PC-9 (cell line): ENCODE results near the gene PTOV1. TPM values are rescaled to one million over a fixed set of nuclear protein-coding genes. Genes with fewer than 3 reads are reported as not detected.

Source experiments
- BruUV-seq: library from RNA; stranded (reverse); fragments of 400-500 nt; replicated peaks from 2 replicates; lab custom pipeline; 2021; lab: Mats Ljungman, UMichigan
- CTCF ChIA-PET: fragments of 300-600 bp; sonication (Branson Sonifier 250); formaldehyde crosslinking; loops from one replicate; lab custom pipeline; 2022; ENCODE audit warnings: antibody characterized with exemption; lab: Charles Lee
- POLR2A ChIA-PET: fragments of 300-600 bp; sonication (Branson Sonifier 250); formaldehyde crosslinking; loops from one replicate; lab custom pipeline; 2022; ENCODE audit warnings: antibody characterized with exemption; ENCODE audit not compliant: unreplicated experiment; lab: Charles Lee
- DNase-seq, 2 experiments: peaks; one replicate each; pipeline versions ENCODE4 v3.0.0 to v3.0.0-alpha.2; 2015 to 2022; ENCODE audit warnings: mixed read lengths in 1 of 2
- H2AFZ ChIP-seq: fragments of 200-600 bp; sonication (generic); 2 replicates; pipeline ENCODE4 v1.8.1; 2017; ENCODE audit warnings: antibody characterized with exemption
- H3F3A ChIP-seq: fragments of 200-600 bp; sonication (generic); 2 replicates; pipeline ENCODE4 v1.8.1; 2017; ENCODE audit warnings: antibody characterized with exemption, mild to moderate bottlenecking, low read depth; ENCODE audit not compliant: insufficient read depth
- H3K27ac ChIP-seq: fragments of 200-600 bp; sonication (generic); 2 replicates; pipeline ENCODE4 v1.6.1; 2016; ENCODE audit warnings: mixed run types
- H3K27me3 ChIP-seq: fragments of 200-600 bp; sonication (generic); 2 replicates; pipeline ENCODE4 v1.6.1; 2016; ENCODE audit warnings: low read depth, mixed run types; ENCODE audit not compliant: insufficient read depth
- H3K36me3 ChIP-seq: fragments of 200-600 bp; sonication (generic); 2 replicates; pipeline ENCODE4 v1.6.1; 2016; ENCODE audit warnings: low read depth, mixed run types
- H3K4me1 ChIP-seq: fragments of 200-600 bp; sonication (generic); replicated peaks from 2 replicates; pipeline ENCODE4 v1.6.1; 2016; ENCODE audit warnings: mixed run types; ENCODE audit not compliant: insufficient read depth
- H3K4me2 ChIP-seq: fragments of 200-600 bp; sonication (generic); 2 replicates; pipeline ENCODE4 v1.6.1; 2017; ENCODE audit warnings: mixed run types
- H3K4me3 ChIP-seq: fragments of 200-600 bp; sonication (generic); 2 replicates; pipeline ENCODE4 v1.6.1; 2016; ENCODE audit warnings: mixed run types
- H3K79me2 ChIP-seq: fragments of 200-600 bp; sonication (generic); 2 replicates; pipeline ENCODE4 v1.6.1; 2017; ENCODE audit warnings: low read depth, mixed run types
- H3K9me2 ChIP-seq: fragments of 200-600 bp; sonication (generic); 2 replicates; pipeline ENCODE4 v1.8.1; 2017; ENCODE audit warnings: mild to moderate bottlenecking; ENCODE audit not compliant: insufficient read depth
- H3K9me3 ChIP-seq: fragments of 200-600 bp; sonication (generic); 2 replicates; pipeline ENCODE4 v1.8.1; 2016; ENCODE audit warnings: low read depth; ENCODE audit not compliant: insufficient read depth
- H4K20me1 ChIP-seq: fragments of 200-600 bp; sonication (generic); 2 replicates; pipeline ENCODE4 v1.8.1; 2017; ENCODE audit not compliant: insufficient read depth
- CTCF ChIP-seq: fragments of 200-600 bp; sonication (generic); conservative IDR thresholded peaks from 2 replicates; pipeline ENCODE4 v1.6.1; 2017; ENCODE audit warnings: mixed run types, antibody characterized with exemption, mild to moderate bottlenecking, moderate library complexity
- EZH2 ChIP-seq: fragments of 200-600 bp; sonication (generic); IDR thresholded peaks from 2 replicates; pipeline ENCODE4 v1.8.0; 2017; ENCODE audit warnings: antibody characterized with exemption, low read depth
- intact Hi-C: fragments of 100-400 bp; cut with micrococcal nuclease; formaldehyde crosslinking; loops from one replicate; pipeline ENCODE4 v1.10.0; 2022; ENCODE audit not compliant: unreplicated experiment
- total RNA-seq: library from RNA; stranded (reverse); gene quantifications from 2 replicates; pipeline ENCODE4 v1.2.3, GENCODE V29; 2021

The PTOV1 gene
- total RNA-seq, 1 experiment from 2014 or later: 155 TPM

- Histone ChIP-seq H3F3A (no peaks in the 10 kb centered on the region), H3K36me3 (0 out of 2 replicates have a peak, but pooled peaks cover 5% of the 10 kb centered on the region), H3K79me2 (peaks cover 2% of the 10 kb centered on the region; the same call in 1 of the 2 replicates), H4K20me1 (peaks cover 34% of the 10 kb centered on the region), H3K9me2 (no peaks in the 10 kb centered on the region), H3K4me3 (no peak overlapping the region), H3K9me3 (no peaks in the 10 kb centered on the region), H3K4me2 (no peak overlapping the region), H3K4me1 (no peaks in the 10 kb centered on the region), H3K27me3 (no peaks in the 10 kb centered on the region), H3K27ac (no peak overlapping the region), H2AFZ (no peak overlapping the region)
- POLR2A ChIA-PET: no interaction called here
- no TSS peak for BruUV-seq
- CTCF ChIA-PET: no interaction called here
- no peak for DNase-seq
- intact Hi-C loops: no loop called here
- TF ChIP-seq CTCF (no peak), EZH2 (no peak)
These were observed 20.2 kb upstream of the PTOV1 start for GRCh38 chr19:49830766-49831165.

GRCh38 chr19:49831592-49831991 lies 19.4 kb upstream of the PTOV1 start:
- no peaks in the 10 kb centered on the region for H3K4me1 ChIP-seq
- TF ChIP-seq EZH2 (no peak), CTCF (no peak)
- POLR2A ChIA-PET: no interaction called here

GRCh38 chr19:49832556-49832955 lies 18.4 kb upstream of the PTOV1 start:
- no peak overlapping the region for H2AFZ ChIP-seq
- no peaks in the 10 kb centered on the region for H3K9me3 ChIP-seq
- no peak for TF ChIP-seq CTCF
- no peak for TF ChIP-seq EZH2
- H3K9me2 ChIP-seq: no peaks in the 10 kb centered on the region
- peaks cover 23% of the 10 kb centered on the region for H4K20me1 ChIP-seq
- H3K4me3 ChIP-seq: no peak overlapping the region
- H3K4me2 ChIP-seq: no peak overlapping the region
- no peaks in the 10 kb centered on the region for H3K79me2 ChIP-seq
- intact Hi-C loops: no loop called here
- CTCF ChIA-PET: no interaction called here
- no peaks in the 10 kb centered on the region for H3K27me3 ChIP-seq
- POLR2A ChIA-PET: interaction anchor here (0.6 kb wide), 1 partner anchor 96 kb away, joined by 9 read pairs; no protein-coding TSS in a partner anchor
- BruUV-seq: no TSS peak
- H3K4me1 ChIP-seq: no peaks in the 10 kb centered on the region
- H3F3A ChIP-seq: no peaks in the 10 kb centered on the region
- DNase-seq: no peak
- H3K27ac ChIP-seq: no peak overlapping the region
- 0 out of 2 replicates have a peak, but pooled peaks cover 5% of the 10 kb centered on the region for H3K36me3 ChIP-seq

More at GRCh38 chr19:49831592-49831991, 19.4 kb upstream of the PTOV1 start:
- BruUV-seq: no TSS peak
- Histone ChIP-seq H3K27ac (no peak overlapping the region), H3K27me3 (no peaks in the 10 kb centered on the region), H3K79me2 (no peaks in the 10 kb centered on the region), H4K20me1 (peaks cover 26% of the 10 kb centered on the region), H3K9me2 (no peaks in the 10 kb centered on the region), H3K36me3 (0 out of 2 replicates have a peak, but pooled peaks cover 5% of the 10 kb centered on the region), H2AFZ (no peak overlapping the region), H3K9me3 (no peaks in the 10 kb centered on the region), H3K4me2 (no peak overlapping the region), H3K4me3 (no peak overlapping the region), H3F3A (no peaks in the 10 kb centered on the region)
- intact Hi-C loops: no loop called here
- CTCF ChIA-PET: no interaction called here
- DNase-seq: no peak
